Adrenal gland (tissue), 12 donors: Measurements from ENCODE around the gene ZNF43. TPM values are rescaled to one million over a fixed set of nuclear protein-coding genes. Genes with fewer than 3 reads are reported as not detected.
"Not testable (repeated sequence)": the region's sequence is repeated elsewhere in the genome, so short reads cannot be mapped to it uniquely, and the experiment has no call there.

ENCODE experiments used
- DNase-seq, 7 donors: peaks; one replicate each; pipeline ENCODE4 v3.0.0-alpha.2; 2019 to 2020
- H3K27ac ChIP-seq, 5 donors: fragments of 200-600 bp; sonication (generic) in 4 of 5; 1 replicate in 3 of 5; 2 replicates in 2 of 5; pipeline versions ENCODE4 v1.5.1 to v1.8.0; 2016 to 2020; ENCODE audit warnings: mild to moderate bottlenecking in 1 of 5
- H3K27me3 ChIP-seq: fragments of 200-600 bp; 2 replicates; pipeline ENCODE4 v1.8.0; 2021
- H3K36me3 ChIP-seq, 2 donors: fragments of 200-600 bp; replicated peaks in 1 of 2; 1 replicate in 1 of 2; 2 replicates in 1 of 2; pipeline versions ENCODE4 v1.5.1 to v1.8.0; 2018 to 2022
- H3K4me1 ChIP-seq, 2 donors: fragments of 200-600 bp; replicated peaks in 1 of 2; 1 replicate in 1 of 2; 2 replicates in 1 of 2; pipeline versions ENCODE4 v1.5.1 to v1.8.0; 2018 to 2021
- H3K4me3 ChIP-seq, 4 donors: fragments of 200-600 bp; sonication (generic) in 3 of 4; one replicate each; pipeline ENCODE4 v1.5.1; 2016 to 2018
- H3K9me3 ChIP-seq, 3 donors: fragments of 200-600 bp; sonication (generic) in 1 of 3; replicated peaks in 1 of 3; 1 replicate in 2 of 3; 2 replicates in 1 of 3; pipeline versions ENCODE4 v1.5.1 to v1.8.0; 2016 to 2021
- CTCF ChIP-seq, 6 experiments: fragments of 450-650 bp in 4 of 6; fragments of 200-600 bp in 2 of 6; sonication (generic) in 1 of 6; IDR thresholded peaks; 1 replicate in 5 of 6; 2 replicates in 1 of 6; pipeline versions ENCODE4 v1.5.1 to v1.8.0; 2016 to 2021; ENCODE audit warnings: antibody characterized with exemption in 6 of 6, mild to moderate bottlenecking in 2 of 6, moderate library complexity in 1 of 6
- POLR2A ChIP-seq, 2 donors: fragments of 450-650 bp; IDR thresholded peaks; one replicate each; pipeline ENCODE4 v1.6.1; 2017; ENCODE audit warnings: antibody characterized with exemption in 2 of 2, mild to moderate bottlenecking in 2 of 2, moderate library complexity in 1 of 2
- WGBS, 4 donors: extraction: QIAGEN DNeasy Blood & Tissue Kit in 2 of 4; methylation state at CpG; one replicate each; pipeline versions ENCODE4 v1.1.5 to v1.1.7; 2013 to 2017; 5-methylcytosine and 5-hydroxymethylcytosine counted together
- intact Hi-C, 2 donors: fragments of 100-400 bp; cut with DNase I; formaldehyde crosslinking; loops; one replicate each; pipeline versions ENCODE4 v1.14.1 to v1.15.0; 2022 to 2023
- polyA plus RNA-seq, 3 donors: library from polyadenylated mRNA; stranded (reverse); fragments of 200-250 nt in 2 of 3; fragments of 350-450 nt in 1 of 3; fragmentation: Illumina TruSeq in 1 of 3; extraction: RNeasy Lipid Tissue Mini Kit (QIAGEN cat#74804) in 1 of 3; gene quantifications; one replicate each; pipeline ENCODE4 v1.2.3, GENCODE V29; 2013 to 2014
- total RNA-seq, 9 donors: library from RNA; depleted of rRNA in 4 of 9; stranded (reverse); fragments of >200 nt in 4 of 9; fragments of 120-200 nt in 1 of 9; fragmentation: NEBNext Ultra II Directional in 1 of 9; extraction: Animal tissue kit (Norgen Biotek cat#: 25700) in 1 of 9; gene quantifications; one replicate each; pipeline versions ENCODE4 v1.1.0 to v1.2.4, GENCODE V29; 2013 to 2023
- donor health status: healthy with polysubstance abuse.
- donor health status: Bipolar disorder and iron deficiency.
- donor health status: DM: yes; HTN: yes; CAD: no.
- donor health status: DM: no; HTN: no; CAD: no.
- donor health status: DM: no; HTN: no; CAD: no.
- donor health status: DM: yes; HTN: yes; CAD: no.

The ZNF43 gene
- total and polyA plus RNA-seq, 12 donors: 4.6 to 31.7 (median 16.9) TPM

- Histone ChIP-seq H3K4me3 (no peak overlapping the region), H3K4me1 (no peaks in the 10 kb centered on the region), H3K9me3 (peaks cover 12 to 48% (median 29%) of the 10 kb centered on the region in 3 donors), H3K36me3 (peaks cover 0 to 41% of the 10 kb centered on the region in 2 donors), H3K27ac (no peak overlapping the region), H3K27me3 (no peaks in the 10 kb centered on the region)
- TF ChIP-seq POLR2A (IDR thresholded peaks at IDR 0.05): no peak
- TF ChIP-seq CTCF (IDR thresholded peaks at IDR 0.05): no peak
- intact Hi-C loops: no loop called here
- 90 to 99% (median 94%) methylated on average over 4 of the region's 4 CpGs for WGBS, 4 donors
- no peak for DNase-seq
Measured at GRCh38 chr19:21812448-21812847, 23.5 kb downstream of the ZNF43 start.

GRCh38 chr19:21808400-21809000 is 27.5 kb downstream of the ZNF43 start:
- H3K4me1 ChIP-seq, H3K27ac ChIP-seq, intact Hi-C loops, DNase-seq, H3K27me3 ChIP-seq: not testable (repeated sequence)
- H3K4me3 ChIP-seq: peak overlapping the region in 1 of 4 donors; percentile 34
- WGBS, 4 donors: 91 to 99% (median 97%) methylated on average over 3 of the region's 3 CpGs
- peaks cover 12 to 87% (median 37%) of the 10 kb centered on the region in 3 donors for H3K9me3 ChIP-seq
- peaks cover 0 to 18% of the 10 kb centered on the region in 2 donors for H3K36me3 ChIP-seq

- H3K4me1 ChIP-seq: no peaks in the 10 kb centered on the region
- H3K36me3 ChIP-seq: no peaks in the 10 kb centered on the region
- WGBS, 4 donors: 74 to 78% (median 75%) methylated on average over 5 of the region's 5 CpGs
- no peak overlapping the region for H3K27ac ChIP-seq
- no peaks in the 10 kb centered on the region for H3K27me3 ChIP-seq
- H3K4me3 ChIP-seq: no peak overlapping the region
- DNase-seq: no peak
- no peaks in the 10 kb centered on the region for H3K9me3 ChIP-seq
- no peak for TF ChIP-seq POLR2A (IDR thresholded peaks at IDR 0.05)
- no peak for TF ChIP-seq CTCF (IDR thresholded peaks at IDR 0.05)
- intact Hi-C loops: no loop called here
Measured at GRCh38 chr19:21789466-21790085, 46.4 kb downstream of the ZNF43 start.

GRCh38 chr19:21786936-21787335 is 49.0 kb downstream of the ZNF43 start:
- intact Hi-C loops: no loop called here
- 82 to 95% (median 89%) methylated on average over 3 of the region's 3 CpGs for WGBS, 4 donors
- Histone ChIP-seq H3K27ac (no peak overlapping the region), H3K4me3 (no peak overlapping the region), H3K4me1 (no peaks in the 10 kb centered on the region), H3K27me3 (no peaks in the 10 kb centered on the region), H3K9me3 (no peaks in the 10 kb centered on the region), H3K36me3 (no peaks in the 10 kb centered on the region)
- no peak for DNase-seq
- no peak for TF ChIP-seq CTCF (IDR thresholded peaks at IDR 0.05)
- TF ChIP-seq POLR2A (IDR thresholded peaks at IDR 0.05): no peak

- 90 to 95% (median 93%) methylated on average over 3 to 17 of the region's 30 CpGs; no CpG with 5 or more reads in 1 of the 4 donors for WGBS, 4 donors
- H3K4me1 ChIP-seq, H3K36me3 ChIP-seq, H3K4me3 ChIP-seq, DNase-seq, intact Hi-C loops, H3K9me3 ChIP-seq, H3K27me3 ChIP-seq, H3K27ac ChIP-seq: not testable (repeated sequence)
Measured at GRCh38 chr19:21775792-21776191, 60.2 kb downstream of the ZNF43 start.
